Measurements from ENCODE around the gene PURA.

PURA gene

GRCh38 chr5:140110646-140110957 lies 3.3 kb upstream of the PURA start:
- POLR2A ChIA-PET, result no interaction called here
- TF ChIP-seq CTBP1 (IDR thresholded peaks at IDR 0.05; ENCODE audit: borderline replicate concordance) (no peak), FOXM1 (IDR thresholded peaks at IDR 0.05; ENCODE audit: borderline replicate concordance) (no peak), LEF1 (IDR thresholded peaks at IDR 0.05; ENCODE audit: borderline replicate concordance) (no peak), TARDBP (IDR thresholded peaks at IDR 0.05) (no peak), SP1 (IDR thresholded peaks at IDR 0.05) (no peak), NFRKB (IDR thresholded peaks at IDR 0.05) (no peak), ZNF384 (IDR thresholded peaks at IDR 0.05) (no peak), L3MBTL2 (conservative IDR thresholded peaks at IDR 0.05) (no peak), FOXA1 (IDR thresholded peaks at IDR 0.05) (no peak), HDGF (IDR thresholded peaks at IDR 0.05; ENCODE audit: borderline replicate concordance) (no peak), BHLHE40 (IDR thresholded peaks at IDR 0.05; ENCODE audit: borderline replicate concordance) (no peak), ARNT (IDR thresholded peaks at IDR 0.05) (no peak), ELF4 (IDR thresholded peaks at IDR 0.05) (no peak), FOXK2 (IDR thresholded peaks at IDR 0.05) (no peak)
- TF ChIP-seq, protein P1, sequence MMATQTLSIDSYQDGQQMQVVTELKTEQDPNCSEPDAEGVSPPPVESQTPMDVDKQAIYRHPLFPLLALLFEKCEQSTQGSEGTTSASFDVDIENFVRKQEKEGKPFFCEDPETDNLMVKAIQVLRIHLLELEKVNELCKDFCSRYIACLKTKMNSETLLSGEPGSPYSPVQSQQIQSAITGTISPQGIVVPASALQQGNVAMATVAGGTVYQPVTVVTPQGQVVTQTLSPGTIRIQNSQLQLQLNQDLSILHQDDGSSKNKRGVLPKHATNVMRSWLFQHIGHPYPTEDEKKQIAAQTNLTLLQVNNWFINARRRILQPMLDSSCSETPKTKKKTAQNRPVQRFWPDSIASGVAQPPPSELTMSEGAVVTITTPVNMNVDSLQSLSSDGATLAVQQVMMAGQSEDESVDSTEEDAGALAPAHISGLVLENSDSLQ (IDR thresholded peaks at IDR 0.05), result no peak
- CTCF ChIA-PET, result no interaction called here
- DNase-seq (ENCODE audit: extremely low spot score), result no peak

- POLR2A ChIA-PET, result interaction anchor here (3.8 kb wide), 1 partner anchor 11 kb away, joined by 22 read pairs; no protein-coding TSS in a partner anchor
- no peak for DNase-seq (ENCODE audit: extremely low spot score)
- CTCF ChIA-PET, result interaction anchor here (0.8 to 1.0 kb wide), 2 partner anchors 36 to 38 kb away, joined by 3 to 4 read pairs; no protein-coding TSS in a partner anchor
- TF ChIP-seq CTBP1 (IDR thresholded peaks at IDR 0.05; ENCODE audit: borderline replicate concordance), result no peak
Measured at GRCh38 chr5:140111011-140111858, 2.7 kb upstream of the PURA start.

- POLR2A ChIA-PET, result interaction anchor here (1.1 to 3.8 kb wide), 3 partner anchors 11 to 63 kb away, joined by 4 to 22 read pairs (median 7); partner anchors contain the start of gene CYSTM1
- TF ChIP-seq LEF1 (IDR thresholded peaks at IDR 0.05; ENCODE audit: borderline replicate concordance) (no peak), BHLHE40 (IDR thresholded peaks at IDR 0.05; ENCODE audit: borderline replicate concordance) (no peak)
- TF ChIP-seq, protein P1 (IDR thresholded peaks at IDR 0.05), result no peak
- CTCF ChIA-PET, result interaction anchor here (0.5 to 1.6 kb wide), 7 partner anchors 10 to 442 kb away, joined by 3 to 8 read pairs (median 3); partner anchors contain the start of gene NRG2
- DNase-seq (ENCODE audit: extremely low spot score), result no peak
Measured at GRCh38 chr5:140111859-140112551, 1.9 kb upstream of the PURA start.

DNA sequence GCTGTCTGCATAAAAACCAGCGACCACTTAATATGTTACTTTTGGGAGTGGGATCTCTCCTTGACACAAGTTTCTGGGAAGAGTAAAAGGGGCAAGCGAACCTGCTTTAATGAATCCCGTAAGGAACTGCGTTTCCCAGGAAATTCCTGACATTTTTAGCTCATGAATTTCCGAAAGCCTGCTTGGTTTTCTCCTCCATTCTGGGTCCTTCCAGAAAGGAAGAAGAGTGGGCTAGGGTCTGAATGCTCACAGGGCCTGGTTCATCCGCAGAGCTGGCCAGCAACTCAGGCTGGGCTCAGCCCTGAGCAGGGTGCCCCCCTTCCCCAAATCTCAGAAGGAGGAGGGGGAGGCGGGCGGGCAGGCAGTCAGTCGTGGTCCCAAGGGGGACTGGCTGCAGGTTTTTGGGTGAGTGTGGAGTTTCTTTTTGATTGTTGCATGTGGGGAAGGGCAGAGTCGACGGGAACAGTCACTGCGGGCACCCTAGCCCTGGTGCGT lies 1.2 kb upstream of the PURA start:
- no peak for DNase-seq (ENCODE audit: extremely low spot score)
- POLR2A ChIA-PET, result interaction anchor here (1.1 to 3.8 kb wide), 5 partner anchors 10 to 62 kb away, joined by 3 to 22 read pairs (median 7); partner anchors contain the start of gene CYSTM1
- TF ChIP-seq FOXK2 (IDR thresholded peaks at IDR 0.05), result no peak
- CTCF ChIA-PET, result interaction anchor here (0.5 to 1.6 kb wide), 6 partner anchors 9 to 443 kb away, joined by 3 to 8 read pairs (median 3); partner anchors contain the start of gene NRG2

DNA sequence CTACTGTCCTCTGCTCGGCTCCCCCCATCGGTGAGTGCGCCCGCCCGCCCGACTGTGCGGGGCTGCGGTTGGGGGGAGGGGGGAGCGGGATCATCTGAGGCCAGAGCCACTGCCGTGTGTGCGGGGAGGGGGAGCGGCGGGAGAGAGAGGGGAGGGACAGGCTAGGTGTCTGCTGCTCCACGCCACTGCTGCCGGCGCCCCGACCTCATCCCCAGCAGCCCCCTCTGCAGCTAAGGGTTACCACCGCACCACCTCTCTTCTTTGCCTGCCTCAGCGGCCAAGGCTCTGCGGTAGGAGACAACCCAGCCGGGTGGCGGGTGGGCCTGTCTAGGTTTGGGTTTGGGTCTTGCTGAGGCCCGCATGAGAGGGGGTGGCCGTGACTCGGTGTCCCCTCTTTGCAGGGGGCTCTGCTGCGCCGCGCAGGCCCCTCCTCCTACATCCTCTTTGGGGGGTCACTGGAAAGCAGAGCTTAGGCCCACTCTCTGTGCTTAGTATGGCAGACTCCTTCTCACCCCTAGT lies 670 bp upstream of the PURA start:
- CTCF ChIA-PET, result interaction anchor here (0.5 to 1.6 kb wide), 4 partner anchors 9 to 70 kb away, joined by 3 to 8 read pairs (median 4); partner anchors contain the start of gene NRG2
- POLR2A ChIA-PET, result interaction anchor here (1.1 to 3.8 kb wide), 5 partner anchors 9 to 62 kb away, joined by 3 to 22 read pairs (median 7); partner anchors contain the start of gene CYSTM1
- TF ChIP-seq BHLHE40 (IDR thresholded peaks at IDR 0.05; ENCODE audit: borderline replicate concordance) (no peak), SP1 (IDR thresholded peaks at IDR 0.05) (no peak), HDGF (IDR thresholded peaks at IDR 0.05; ENCODE audit: borderline replicate concordance) (no peak), ELF4 (IDR thresholded peaks at IDR 0.05) (no peak), FOXM1 (IDR thresholded peaks at IDR 0.05; ENCODE audit: borderline replicate concordance) (no peak), FOXK2 (IDR thresholded peaks at IDR 0.05) (no peak), TARDBP (IDR thresholded peaks at IDR 0.05) (no peak)
- DNase-seq (ENCODE audit: extremely low spot score), result no peak

GRCh38 chr5:140114341-140115185 lies 654 bp downstream of the PURA start:
- 0 out of 2 replicates have a peak, but pooled peaks have one; percentile 69 for TF ChIP-seq HDGF (IDR thresholded peaks at IDR 0.05; ENCODE audit: borderline replicate concordance)
- no peak for TF ChIP-seq NFRKB (IDR thresholded peaks at IDR 0.05)
- DNase-seq (ENCODE audit: extremely low spot score), result peak; percentile 28
- POLR2A ChIA-PET, result interaction anchor here (0.9 to 3.8 kb wide), 4 partner anchors 8 to 76 kb away, joined by 4 to 22 read pairs (median 6); no protein-coding TSS in a partner anchor
- CTCF ChIA-PET, result interaction anchor here (0.9 to 1.7 kb wide), 3 partner anchors 20 to 112 kb away, joined by 3 to 8 read pairs (median 4); no protein-coding TSS in a partner anchor

Measured in HEK293T (cell line).